ENCODE data around the gene ODAD2. TPM values are rescaled to one million over a fixed set of nuclear protein-coding genes. Genes with fewer than 3 reads are reported as not detected.

The ODAD2 gene
- total and polyA plus RNA-seq, 2 donors (not counting 3 experiments of a cell fraction or from before 2014, with no cell fraction given): 1.1 to 4.4 TPM

DNA sequence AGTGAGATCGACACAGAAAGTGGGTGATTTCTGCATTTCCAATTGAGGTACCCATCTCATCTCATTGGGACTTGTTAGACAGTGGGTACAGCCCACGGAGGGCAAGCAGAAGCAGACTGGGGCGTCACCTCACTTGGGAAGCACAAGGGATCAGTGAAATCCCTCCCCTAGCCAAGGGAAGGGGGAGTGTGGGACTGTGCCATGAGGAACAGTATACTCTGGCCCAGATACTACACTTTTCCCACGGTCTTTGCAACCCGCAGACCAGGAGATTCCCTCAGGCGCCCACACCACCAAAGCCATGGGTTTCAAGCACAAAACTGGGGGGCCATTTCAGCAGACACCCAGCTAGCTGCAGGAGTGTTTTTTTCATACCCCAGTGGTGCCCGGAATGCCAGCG is 99.8 kb downstream of the ODAD2 start:
- ChIA-PET POLR2A (no interaction called here), CTCF (no interaction called here)
- BruUV-seq (replicated peaks): no TSS peak
- H4K20me1 ChIP-seq (replicated peaks; ENCODE audit: control insufficient read depth, extremely low read depth, insufficient read depth, low read length): no peaks in the 10 kb centered on the region
- no peak overlapping the region for H3K9ac ChIP-seq (replicated peaks; ENCODE audit: extremely low read depth, insufficient read depth, low read length)
- no peaks in the 10 kb centered on the region for H3K79me2 ChIP-seq (ENCODE audit: control insufficient read depth, insufficient read depth, low read length)
- no peak overlapping the region for H3K27ac ChIP-seq (ENCODE audit: insufficient read depth, low read depth, low read length)
- no peaks in the 10 kb centered on the region for H3K9me3 ChIP-seq (replicated peaks; ENCODE audit: control insufficient read depth, insufficient read depth, low read length)
- no peak overlapping the region for H2AFZ ChIP-seq (ENCODE audit: low read depth, low read length)
- intact Hi-C loops (cut with micrococcal nuclease) (no loop called here), dilution Hi-C loops (cut with MboI; ENCODE audit: extremely low pct_ligation_motif_present, low sequenced_read_pairs) (no loop called here)
- no peaks in the 10 kb centered on the region for H3K36me3 ChIP-seq (ENCODE audit: control insufficient read depth in 2 of 2, extremely low read depth in 1 of 2, insufficient read depth in 2 of 2, low read length in 2 of 2)
- DNase-seq (ENCODE audit: low read depth, low spot score) (no peak), FAIRE-seq (no peak)
- no peak overlapping the region for H3K4me2 ChIP-seq (ENCODE audit: insufficient read depth, low read length)
- H3K27me3 ChIP-seq (ENCODE audit: control insufficient read depth in 2 of 2, insufficient read depth in 2 of 2, low read length in 2 of 2): no peaks in the 10 kb centered on the region
- no peak overlapping the region for H3K4me3 ChIP-seq (replicated peaks in 1 of 3; ENCODE audit: insufficient read depth in 1 of 3, low read depth in 1 of 3, low read length in 3 of 3)
- H3K9me1 ChIP-seq (replicated peaks; ENCODE audit: control insufficient read depth, extremely low read depth, insufficient read depth, low read length): no peaks in the 10 kb centered on the region
- H3K4me1 ChIP-seq (ENCODE audit: control insufficient read depth, extremely low read depth, insufficient read depth, low read length): no peaks in the 10 kb centered on the region
- no peak for TF ChIP-seq GATA2 (IDR thresholded peaks at IDR 0.05; ENCODE audit: insufficient read depth, insufficient read length, low read depth, low read length)
- no peak for TF ChIP-seq MYC (IDR thresholded peaks at IDR 0.05; ENCODE audit: low read depth, low read length)
- TF ChIP-seq JUN (IDR thresholded peaks at IDR 0.05; ENCODE audit: borderline replicate concordance, insufficient read depth, insufficient read length, low read depth): no peak
- no peak for TF ChIP-seq EZH2 (IDR thresholded peaks at IDR 0.05; ENCODE audit: borderline replicate concordance, low read depth, low read length, severe bottlenecking)
- TF ChIP-seq POLR2AphosphoS5 (IDR thresholded peaks at IDR 0.05; ENCODE audit: insufficient read depth, low read depth, low read length): no peak
- TF ChIP-seq POLR2A (IDR thresholded peaks at IDR 0.05; ENCODE audit: low read depth, low read length): no peak
- TF ChIP-seq FOS (IDR thresholded peaks at IDR 0.05; ENCODE audit: borderline replicate concordance, insufficient read depth, low read length): no peak
- TF ChIP-seq, protein P1, sequence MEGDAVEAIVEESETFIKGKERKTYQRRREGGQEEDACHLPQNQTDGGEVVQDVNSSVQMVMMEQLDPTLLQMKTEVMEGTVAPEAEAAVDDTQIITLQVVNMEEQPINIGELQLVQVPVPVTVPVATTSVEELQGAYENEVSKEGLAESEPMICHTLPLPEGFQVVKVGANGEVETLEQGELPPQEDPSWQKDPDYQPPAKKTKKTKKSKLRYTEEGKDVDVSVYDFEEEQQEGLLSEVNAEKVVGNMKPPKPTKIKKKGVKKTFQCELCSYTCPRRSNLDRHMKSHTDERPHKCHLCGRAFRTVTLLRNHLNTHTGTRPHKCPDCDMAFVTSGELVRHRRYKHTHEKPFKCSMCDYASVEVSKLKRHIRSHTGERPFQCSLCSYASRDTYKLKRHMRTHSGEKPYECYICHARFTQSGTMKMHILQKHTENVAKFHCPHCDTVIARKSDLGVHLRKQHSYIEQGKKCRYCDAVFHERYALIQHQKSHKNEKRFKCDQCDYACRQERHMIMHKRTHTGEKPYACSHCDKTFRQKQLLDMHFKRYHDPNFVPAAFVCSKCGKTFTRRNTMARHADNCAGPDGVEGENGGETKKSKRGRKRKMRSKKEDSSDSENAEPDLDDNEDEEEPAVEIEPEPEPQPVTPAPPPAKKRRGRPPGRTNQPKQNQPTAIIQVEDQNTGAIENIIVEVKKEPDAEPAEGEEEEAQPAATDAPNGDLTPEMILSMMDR (IDR thresholded peaks at IDR 0.05; ENCODE audit: extremely low read depth in 1 of 2, insufficient read depth in 1 of 2, low read depth in 1 of 2, low read length in 2 of 2): no peak
- TF ChIP-seq, protein P2, sequence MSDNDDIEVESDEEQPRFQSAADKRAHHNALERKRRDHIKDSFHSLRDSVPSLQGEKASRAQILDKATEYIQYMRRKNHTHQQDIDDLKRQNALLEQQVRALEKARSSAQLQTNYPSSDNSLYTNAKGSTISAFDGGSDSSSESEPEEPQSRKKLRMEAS (IDR thresholded peaks at IDR 0.05; ENCODE audit: insufficient read depth, insufficient read length): no peak
